HFF-Myc (cell line): ENCODE results near the gene FHIT.
A peak's percentile ranks its signal among the peaks of the same experiment; 100 is the strongest.

ENCODE experiments used
- DNase-seq: peaks from one replicate; pipeline ENCODE4 v3.0.0-alpha.2; 2011; ENCODE audit warnings: low read depth; ENCODE audit errors: extremely low read depth
- H3K4me3 ChIP-seq: replicated peaks from 2 replicates; pipeline ENCODE4 v1.5.1; 2011; ENCODE audit warnings: low read depth, mild to moderate bottlenecking, control low read depth, low read length
- TF ChIP-seq, protein P1 (sequence below): IDR thresholded peaks from 2 replicates; pipeline ENCODE4 v1.5.1; 2012; ENCODE audit warnings: mild to moderate bottlenecking, low read depth, low read length, control low read depth; ENCODE audit errors: missing control alignments

FHIT gene

DNA sequence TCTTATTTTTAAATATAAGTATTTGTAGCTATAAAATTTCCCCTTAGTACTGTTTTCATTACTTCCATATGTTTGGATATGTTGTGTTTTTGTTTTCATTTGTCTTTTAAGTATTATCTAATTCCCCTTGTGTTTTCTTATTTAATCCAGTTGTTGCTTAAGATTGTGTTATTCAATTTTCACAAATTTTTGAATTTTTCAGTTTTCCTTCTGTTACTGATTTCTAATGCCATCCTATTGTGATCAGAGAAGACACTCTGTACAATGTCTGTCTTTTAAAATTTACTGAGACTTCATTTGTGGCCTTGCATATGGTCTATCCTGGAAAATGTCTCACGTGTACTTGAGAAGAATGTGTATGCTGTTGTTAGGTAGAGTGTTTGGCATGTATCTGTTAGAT is 1405.9 kb downstream of the FHIT start:
- H3K4me3 ChIP-seq, result no peak overlapping the region
- TF ChIP-seq, protein P1, sequence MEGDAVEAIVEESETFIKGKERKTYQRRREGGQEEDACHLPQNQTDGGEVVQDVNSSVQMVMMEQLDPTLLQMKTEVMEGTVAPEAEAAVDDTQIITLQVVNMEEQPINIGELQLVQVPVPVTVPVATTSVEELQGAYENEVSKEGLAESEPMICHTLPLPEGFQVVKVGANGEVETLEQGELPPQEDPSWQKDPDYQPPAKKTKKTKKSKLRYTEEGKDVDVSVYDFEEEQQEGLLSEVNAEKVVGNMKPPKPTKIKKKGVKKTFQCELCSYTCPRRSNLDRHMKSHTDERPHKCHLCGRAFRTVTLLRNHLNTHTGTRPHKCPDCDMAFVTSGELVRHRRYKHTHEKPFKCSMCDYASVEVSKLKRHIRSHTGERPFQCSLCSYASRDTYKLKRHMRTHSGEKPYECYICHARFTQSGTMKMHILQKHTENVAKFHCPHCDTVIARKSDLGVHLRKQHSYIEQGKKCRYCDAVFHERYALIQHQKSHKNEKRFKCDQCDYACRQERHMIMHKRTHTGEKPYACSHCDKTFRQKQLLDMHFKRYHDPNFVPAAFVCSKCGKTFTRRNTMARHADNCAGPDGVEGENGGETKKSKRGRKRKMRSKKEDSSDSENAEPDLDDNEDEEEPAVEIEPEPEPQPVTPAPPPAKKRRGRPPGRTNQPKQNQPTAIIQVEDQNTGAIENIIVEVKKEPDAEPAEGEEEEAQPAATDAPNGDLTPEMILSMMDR, result no peak

DNA sequence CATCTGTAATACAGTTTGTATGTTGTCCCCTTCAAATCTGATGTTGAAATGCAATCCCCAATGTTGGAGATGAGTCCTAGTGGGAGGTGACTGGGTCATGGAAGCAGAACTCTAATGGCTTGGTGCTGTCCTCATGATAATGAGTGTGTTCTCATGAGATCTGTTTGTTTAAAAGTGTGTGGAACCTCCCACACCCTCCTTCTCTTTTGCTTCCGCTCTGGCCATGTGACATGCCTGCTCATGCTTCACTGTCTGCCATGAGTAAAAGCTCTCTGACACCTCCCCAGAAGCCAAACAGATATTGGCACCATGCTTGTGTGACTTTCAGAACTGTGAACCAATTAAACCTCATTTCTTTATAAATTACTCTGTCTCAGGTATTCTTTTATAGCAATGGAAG is 1407.4 kb downstream of the FHIT start:
- TF ChIP-seq, protein P1, result no peak
- DNase-seq, result no peak
- H3K4me3 ChIP-seq, result no peak overlapping the region

More for the DNA sequence above, 1405.9 kb downstream of the FHIT start:
- no peak for DNase-seq

DNA sequence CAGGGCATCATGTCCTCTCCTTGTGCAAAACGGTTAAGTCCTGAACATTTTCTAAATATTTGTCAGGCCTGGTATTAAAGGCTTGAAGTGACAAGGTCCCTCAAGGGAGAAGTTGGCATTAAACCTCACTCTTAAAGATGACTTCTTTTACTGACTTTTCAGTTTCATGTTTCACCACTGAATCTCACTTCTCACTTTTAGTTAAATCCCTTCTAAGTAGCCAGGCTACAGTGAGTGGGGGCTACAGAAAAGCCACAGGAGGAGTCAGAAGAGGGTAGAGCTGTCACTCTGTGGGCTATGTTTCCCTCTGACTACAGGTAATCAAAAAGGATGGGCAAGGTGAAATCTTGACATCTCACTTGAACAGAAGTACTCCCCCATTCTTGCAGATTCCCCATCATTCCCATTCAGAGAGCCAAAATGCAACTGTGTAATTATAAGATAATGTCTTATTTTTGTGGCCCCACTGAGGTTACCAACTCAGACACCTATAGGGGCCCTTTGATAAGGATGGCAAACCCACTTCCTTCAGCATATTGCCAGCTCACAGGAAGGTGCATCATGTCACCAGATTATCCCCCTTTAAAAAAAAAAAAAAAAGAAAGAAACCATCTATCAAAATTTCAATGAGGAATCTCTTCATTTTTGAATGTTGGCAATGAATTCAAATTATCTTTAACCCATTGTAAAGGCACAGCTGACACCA is 1411.3 kb downstream of the FHIT start:
- TF ChIP-seq, protein P1, result no peak
- H3K4me3 ChIP-seq, result no peak overlapping the region
- DNase-seq, result no peak

DNA sequence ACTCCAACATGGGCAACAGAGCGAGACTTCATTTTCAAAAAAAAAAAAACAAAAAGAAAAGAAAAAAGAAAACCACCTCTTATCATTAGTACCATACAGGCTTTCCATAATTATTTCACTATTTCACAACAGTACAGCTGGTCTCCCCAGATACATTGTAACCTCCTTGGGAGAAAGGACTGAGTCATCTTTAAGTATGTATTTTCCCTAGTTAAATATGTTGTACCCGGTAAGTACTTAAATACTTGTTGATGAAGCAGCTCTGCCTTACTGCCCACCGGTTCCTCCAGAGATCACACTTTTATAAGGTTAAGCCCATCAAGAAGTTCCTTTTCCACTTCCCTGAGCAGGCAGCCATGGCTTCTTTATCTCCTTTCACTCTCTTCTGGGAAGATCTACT is 1412.0 kb downstream of the FHIT start:
- no peak for DNase-seq
- no peak overlapping the region for H3K4me3 ChIP-seq
- TF ChIP-seq, protein P1, result no peak

DNA sequence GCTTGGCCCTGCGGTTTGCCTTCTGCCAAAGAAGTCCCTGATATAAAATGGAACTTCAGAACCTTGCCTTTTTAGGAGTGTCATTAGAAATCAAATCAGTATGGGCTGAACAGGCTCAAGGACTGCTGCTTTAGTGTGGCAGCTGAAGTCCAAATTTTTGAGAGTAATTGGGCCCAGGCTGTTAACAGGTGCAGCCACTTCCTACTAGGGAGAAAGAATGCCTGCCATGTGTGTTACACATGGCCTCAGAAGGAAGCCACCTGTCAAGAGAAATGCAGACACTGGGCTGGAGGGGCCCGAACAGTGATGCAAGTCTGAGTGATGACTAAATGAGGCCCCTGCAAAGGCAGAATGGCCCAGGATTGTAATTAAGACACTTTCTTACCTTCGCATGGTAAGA is 1414.7 kb downstream of the FHIT start:
- H3K4me3 ChIP-seq, result no peak overlapping the region
- DNase-seq, result peak; percentile 61
- TF ChIP-seq, protein P1, result no peak

DNA sequence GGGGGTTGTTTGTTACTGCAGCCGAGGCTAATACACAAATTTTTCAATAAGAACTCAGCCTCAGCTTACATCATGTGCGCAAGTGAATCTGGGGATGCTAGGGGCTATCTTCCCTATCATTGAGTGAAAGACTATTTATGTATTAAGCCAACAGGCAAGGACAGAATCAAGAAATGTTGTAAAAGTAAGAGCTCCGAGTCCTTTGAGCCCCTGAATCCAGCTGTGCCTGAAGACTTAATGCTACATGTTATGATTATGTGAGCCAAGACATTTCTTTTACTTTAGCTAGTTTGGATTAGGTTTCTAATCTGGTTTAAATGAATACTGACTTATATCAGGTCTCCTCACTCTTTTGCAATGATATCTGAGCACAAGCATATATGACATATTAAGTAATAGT is 1418.5 kb downstream of the FHIT start:
- TF ChIP-seq, protein P1, result no peak
- no peak overlapping the region for H3K4me3 ChIP-seq
- no peak for DNase-seq

DNA sequence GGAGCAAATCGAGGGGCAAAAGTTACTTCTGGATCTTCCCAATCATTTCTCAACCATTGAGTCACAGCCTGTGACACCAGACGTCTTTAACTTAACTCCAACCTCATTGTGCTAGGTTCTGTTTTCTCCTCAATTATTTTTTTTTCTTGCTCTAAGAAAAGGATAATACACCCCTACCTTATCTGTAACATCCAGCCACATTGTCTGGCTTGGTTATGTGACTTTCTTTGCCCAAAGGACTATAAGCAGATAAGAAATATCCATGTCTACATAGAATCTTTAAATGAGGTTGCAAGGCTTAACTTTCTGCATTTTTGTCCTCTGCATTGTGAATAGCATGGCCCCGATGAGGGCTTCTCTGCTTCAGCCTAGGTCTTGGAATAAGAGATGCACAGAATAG is 1419.0 kb downstream of the FHIT start:
- TF ChIP-seq, protein P1, result no peak
- no peak overlapping the region for H3K4me3 ChIP-seq
- DNase-seq, result no peak
